Measurements from ENCODE around the gene FGD5.

- TF ChIP-seq CTCF (IDR thresholded peaks at IDR 0.05; ENCODE audit: low read length) (no peak), EZH2phosphoT487 (IDR thresholded peaks at IDR 0.05; ENCODE audit: low read length) (no peak)
Observed at GRCh38 chr3:14779069-14779685, 39.6 kb upstream of the FGD5 start.
